H1 (cell line): Measurements from ENCODE around the gene TIMM22. TPM values are rescaled to one million over a fixed set of nuclear protein-coding genes. Genes with fewer than 3 reads are reported as not detected.

ENCODE experiments used
- EZH2 ChIP-seq: fragments of 200-600 bp; sonication (generic); IDR thresholded peaks from 2 replicates; pipeline ENCODE4 v1.7.1; 2012; ENCODE audit warnings: low read depth, mild to moderate bottlenecking, moderate library complexity, low read length, inconsistent platforms; ENCODE audit not compliant: severe bottlenecking
- GTF2F1 ChIP-seq: IDR thresholded peaks from 2 replicates; pipeline ENCODE4 v1.6.1; 2012; ENCODE audit warnings: low read depth, low read length, improper control_type of control experiment, borderline replicate concordance
- KDM1A ChIP-seq: fragments of 200-600, 300-600 bp; sonication (generic); IDR thresholded peaks from 2 replicates; pipeline ENCODE4 v1.7.1; 2016; ENCODE audit warnings: mild to moderate bottlenecking, low read length, borderline replicate concordance
- RNF2 ChIP-seq: fragments of 200-900, 300-1000 bp; sonication (generic); IDR thresholded peaks from 2 replicates; pipeline ENCODE4 v1.7.1; 2016; ENCODE audit warnings: borderline replicate concordance, low read depth, mild to moderate bottlenecking, antibody characterized with exemption, low read length; ENCODE audit not compliant: poor library complexity, severe bottlenecking; ENCODE audit errors: missing control alignments
- polyA plus RNA-seq, 7 experiments: library from polyadenylated mRNA; depleted of rRNA in 3 of 7; stranded (reverse) in 5 of 7; unstranded in 2 of 7; fragments of >200 nt in 5 of 7; fragments of 200-250 nt in 2 of 7; gene quantifications; 1 replicate in 5 of 7; 2 replicates in 1 of 7; 4 replicates in 1 of 7; pipeline versions ENCODE4 v1.2.1 to v1.2.3, GENCODE V29; 2011 to 2013; ENCODE audit warnings: missing spikeins in 2 of 7, mixed read lengths in 2 of 7
- total RNA-seq: library from RNA; stranded (reverse); fragmentation: NEBNext Ultra II Directional; extraction: Animal tissue kit (Norgen Biotek cat#: 25700); gene quantifications from 2 replicates; pipeline ENCODE4 v1.2.1, GENCODE V29; 2021

TIMM22 gene
- total and polyA plus RNA-seq, 2 of the 8 experiments (the other 6 are each of a cell fraction or from before 2014, with no cell fraction given), result 13.8 to 17.4 TPM

DNA sequence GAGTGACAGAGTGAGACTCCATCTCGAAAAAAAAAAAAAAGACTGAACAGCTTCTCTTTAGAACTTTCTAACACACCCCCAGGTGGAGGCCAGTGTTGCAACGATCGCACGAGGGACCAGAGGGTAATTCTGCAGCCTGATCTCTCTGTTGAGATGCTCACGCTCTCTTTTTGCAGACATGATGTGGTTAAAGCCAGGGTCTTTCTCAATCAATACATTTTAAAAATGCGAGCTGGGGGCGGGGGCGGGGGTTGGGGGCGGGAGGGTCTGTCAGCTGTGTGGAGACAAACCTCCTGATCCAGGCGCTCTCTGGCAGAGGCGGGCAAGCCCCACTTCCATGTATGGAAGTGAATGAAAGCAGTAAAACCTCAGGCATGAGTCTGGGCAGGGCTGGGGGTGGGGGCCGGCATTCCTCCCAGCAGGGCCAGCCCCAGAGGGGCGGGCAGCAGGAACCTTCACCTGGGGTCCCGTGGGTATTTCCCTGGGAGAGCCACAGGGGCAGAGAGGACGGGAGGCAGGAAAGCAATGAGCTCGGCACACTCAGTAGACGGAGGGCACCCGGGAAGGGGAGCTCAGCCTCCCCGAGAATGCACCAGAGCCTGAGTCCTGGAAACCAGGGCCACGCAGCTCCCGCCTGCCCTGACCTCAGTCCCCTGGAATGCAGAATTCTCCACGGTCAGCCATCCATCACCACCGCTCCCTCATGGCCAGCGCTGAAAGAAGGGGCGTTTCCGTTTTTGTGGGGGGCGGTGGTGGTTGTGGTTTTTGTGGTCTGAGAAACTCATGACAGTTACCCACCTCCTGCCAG is 45.4 kb upstream of the TIMM22 start (continued):
- TF ChIP-seq RNF2, result no peak
- no peak for TF ChIP-seq KDM1A
- TF ChIP-seq GTF2F1, result no peak
- TF ChIP-seq EZH2, result no peak
